ENCODE results near the gene MRTFB.

DNA sequence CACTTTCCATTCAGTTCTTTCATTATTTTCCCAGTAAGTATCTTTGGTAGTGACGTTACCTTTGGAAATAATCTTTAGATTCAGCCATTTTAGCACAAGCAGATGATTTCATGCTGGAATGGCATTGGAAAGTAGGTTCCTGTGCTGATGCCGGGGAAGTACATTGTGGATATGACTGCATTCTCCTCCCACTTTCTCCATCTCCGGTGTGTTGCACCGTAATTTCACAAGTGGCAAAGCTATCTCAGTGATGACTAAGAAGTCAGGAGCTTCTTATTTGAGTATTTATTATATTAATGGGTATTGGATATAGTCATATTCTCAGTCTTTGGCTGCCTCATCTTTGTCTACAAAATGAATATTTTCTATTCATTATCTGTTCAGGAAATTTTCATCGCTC is 69.8 kb downstream of the MRTFB start:
- TF ChIP-seq, protein P1, sequence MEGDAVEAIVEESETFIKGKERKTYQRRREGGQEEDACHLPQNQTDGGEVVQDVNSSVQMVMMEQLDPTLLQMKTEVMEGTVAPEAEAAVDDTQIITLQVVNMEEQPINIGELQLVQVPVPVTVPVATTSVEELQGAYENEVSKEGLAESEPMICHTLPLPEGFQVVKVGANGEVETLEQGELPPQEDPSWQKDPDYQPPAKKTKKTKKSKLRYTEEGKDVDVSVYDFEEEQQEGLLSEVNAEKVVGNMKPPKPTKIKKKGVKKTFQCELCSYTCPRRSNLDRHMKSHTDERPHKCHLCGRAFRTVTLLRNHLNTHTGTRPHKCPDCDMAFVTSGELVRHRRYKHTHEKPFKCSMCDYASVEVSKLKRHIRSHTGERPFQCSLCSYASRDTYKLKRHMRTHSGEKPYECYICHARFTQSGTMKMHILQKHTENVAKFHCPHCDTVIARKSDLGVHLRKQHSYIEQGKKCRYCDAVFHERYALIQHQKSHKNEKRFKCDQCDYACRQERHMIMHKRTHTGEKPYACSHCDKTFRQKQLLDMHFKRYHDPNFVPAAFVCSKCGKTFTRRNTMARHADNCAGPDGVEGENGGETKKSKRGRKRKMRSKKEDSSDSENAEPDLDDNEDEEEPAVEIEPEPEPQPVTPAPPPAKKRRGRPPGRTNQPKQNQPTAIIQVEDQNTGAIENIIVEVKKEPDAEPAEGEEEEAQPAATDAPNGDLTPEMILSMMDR (IDR thresholded peaks at IDR 0.05; ENCODE audit: low read depth, low read length): no peak
- TF ChIP-seq POLR2A (IDR thresholded peaks at IDR 0.05; ENCODE audit: extremely low read depth, insufficient read length) (no peak), MYC (IDR thresholded peaks at IDR 0.05; ENCODE audit: low read depth, low read length) (no peak)

Data from NB4 (cell line).